ENCODE data around the gene DLGAP1.

DLGAP1 gene

DNA sequence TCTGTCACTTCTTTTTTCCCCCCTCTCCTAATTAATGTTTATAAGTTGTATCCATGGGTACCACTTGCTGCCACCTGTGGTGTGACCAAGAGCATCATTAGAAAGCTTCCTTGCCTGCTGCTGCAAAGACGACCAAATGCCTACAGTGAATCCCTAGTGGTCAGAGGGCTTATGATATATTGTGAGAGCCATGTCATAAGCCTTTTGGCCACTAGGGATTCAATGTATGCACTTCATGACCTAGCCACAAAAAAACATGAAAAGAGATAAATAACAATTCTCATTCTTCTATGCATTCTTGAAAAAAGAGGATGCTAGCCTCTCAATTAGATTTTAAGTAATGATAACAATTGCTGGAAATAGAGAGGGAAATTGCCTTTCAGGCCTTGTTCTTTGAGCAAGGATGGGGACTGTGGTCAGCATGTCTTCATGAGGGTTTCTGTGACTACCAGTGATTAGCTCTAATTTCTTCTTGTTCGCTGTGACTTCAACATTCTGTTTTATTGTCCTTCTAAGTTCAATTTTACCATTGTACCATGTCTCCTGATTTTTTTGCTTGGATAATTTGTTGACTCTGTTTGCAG lies 569.8 kb downstream of the DLGAP1 start:
- H3K27me3 ChIP-seq: peaks cover 12% of the 10 kb centered on the region
- H3K9me3 ChIP-seq: no peaks in the 10 kb centered on the region
- no peaks in the 10 kb centered on the region for H3K4me1 ChIP-seq (ENCODE audit: control insufficient read depth in 1 of 2, insufficient read depth in 1 of 2, low read depth in 1 of 2, low read length in 1 of 2)
- TF ChIP-seq, protein P1, sequence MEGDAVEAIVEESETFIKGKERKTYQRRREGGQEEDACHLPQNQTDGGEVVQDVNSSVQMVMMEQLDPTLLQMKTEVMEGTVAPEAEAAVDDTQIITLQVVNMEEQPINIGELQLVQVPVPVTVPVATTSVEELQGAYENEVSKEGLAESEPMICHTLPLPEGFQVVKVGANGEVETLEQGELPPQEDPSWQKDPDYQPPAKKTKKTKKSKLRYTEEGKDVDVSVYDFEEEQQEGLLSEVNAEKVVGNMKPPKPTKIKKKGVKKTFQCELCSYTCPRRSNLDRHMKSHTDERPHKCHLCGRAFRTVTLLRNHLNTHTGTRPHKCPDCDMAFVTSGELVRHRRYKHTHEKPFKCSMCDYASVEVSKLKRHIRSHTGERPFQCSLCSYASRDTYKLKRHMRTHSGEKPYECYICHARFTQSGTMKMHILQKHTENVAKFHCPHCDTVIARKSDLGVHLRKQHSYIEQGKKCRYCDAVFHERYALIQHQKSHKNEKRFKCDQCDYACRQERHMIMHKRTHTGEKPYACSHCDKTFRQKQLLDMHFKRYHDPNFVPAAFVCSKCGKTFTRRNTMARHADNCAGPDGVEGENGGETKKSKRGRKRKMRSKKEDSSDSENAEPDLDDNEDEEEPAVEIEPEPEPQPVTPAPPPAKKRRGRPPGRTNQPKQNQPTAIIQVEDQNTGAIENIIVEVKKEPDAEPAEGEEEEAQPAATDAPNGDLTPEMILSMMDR (IDR thresholded peaks at IDR 0.05): no peak
- no peaks in the 10 kb centered on the region for H3K36me3 ChIP-seq
- H3K27ac ChIP-seq: no peak overlapping the region
- no peak overlapping the region for H3K4me3 ChIP-seq (ENCODE audit: low read depth in 1 of 2, low read length in 1 of 2)

DNA sequence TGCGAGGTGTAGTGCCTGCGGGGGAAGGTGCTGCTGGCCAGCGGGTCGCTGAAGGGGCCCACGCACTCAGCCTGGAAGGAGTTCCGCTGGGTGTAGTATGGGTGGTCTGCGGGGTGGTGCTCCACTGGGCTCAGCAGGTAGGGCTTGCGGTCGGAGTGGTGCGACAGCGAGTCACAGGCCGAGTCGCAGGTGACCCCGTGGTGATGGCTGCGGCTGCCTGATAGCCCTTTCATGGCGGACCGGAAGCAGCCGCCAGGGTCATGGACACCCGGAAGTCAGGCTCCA lies 575.3 kb downstream of the DLGAP1 start:
- no peaks in the 10 kb centered on the region for H3K27me3 ChIP-seq
- no peaks in the 10 kb centered on the region for H3K36me3 ChIP-seq
- TF ChIP-seq, protein P1 (IDR thresholded peaks at IDR 0.05): no peak
- H3K9me3 ChIP-seq: no peaks in the 10 kb centered on the region
- H3K4me1 ChIP-seq (ENCODE audit: control insufficient read depth in 1 of 2, insufficient read depth in 1 of 2, low read depth in 1 of 2, low read length in 1 of 2): peaks cover 23 to 29% of the 10 kb centered on the region in 2 experiments
- no peak overlapping the region for H3K4me3 ChIP-seq (ENCODE audit: low read depth in 1 of 2, low read length in 1 of 2)
- H3K27ac ChIP-seq: no peak overlapping the region

DNA sequence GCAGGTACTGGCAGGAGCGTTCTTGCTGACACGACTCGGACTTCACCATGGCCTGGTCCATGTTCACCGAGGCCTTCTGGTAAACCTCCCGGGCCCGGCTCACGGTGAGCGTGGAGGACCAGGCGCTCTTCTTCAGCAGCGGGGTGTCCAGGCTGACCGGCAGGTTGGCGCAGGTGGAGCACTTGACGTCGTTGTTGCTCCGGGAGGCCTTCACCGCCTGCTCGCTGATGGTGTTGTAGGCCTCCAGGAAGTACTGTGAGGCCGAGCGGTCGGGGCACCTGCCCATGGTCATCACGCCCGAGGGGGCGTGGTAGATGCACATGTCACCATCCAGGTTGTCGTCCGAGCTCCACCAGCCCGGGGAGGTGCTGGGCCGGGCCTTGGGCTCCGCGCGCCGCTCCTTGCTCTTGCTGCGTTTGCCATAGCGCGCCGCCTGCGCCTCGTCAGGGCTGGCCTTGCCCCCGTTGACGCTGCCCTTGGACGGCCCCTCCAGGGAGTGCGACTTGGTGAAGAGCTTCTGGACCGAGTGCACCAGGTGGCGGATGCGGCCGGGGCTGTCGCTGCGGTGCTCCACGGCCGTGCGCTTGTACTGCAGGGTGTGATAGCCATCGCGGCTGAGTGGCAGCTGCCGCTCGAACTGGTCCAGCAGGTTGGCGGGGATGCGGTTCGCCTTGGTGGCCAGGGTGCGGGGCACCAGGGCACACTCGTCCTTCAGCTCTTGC lies 575.8 kb downstream of the DLGAP1 start:
- no peak overlapping the region for H3K4me3 ChIP-seq (ENCODE audit: low read depth in 1 of 2, low read length in 1 of 2)
- TF ChIP-seq, protein P1 (IDR thresholded peaks at IDR 0.05): no peak
- no peaks in the 10 kb centered on the region for H3K36me3 ChIP-seq
- H3K27me3 ChIP-seq: peaks cover 5% of the 10 kb centered on the region
- H3K27ac ChIP-seq: no peak overlapping the region
- H3K4me1 ChIP-seq (ENCODE audit: control insufficient read depth in 1 of 2, insufficient read depth in 1 of 2, low read depth in 1 of 2, low read length in 1 of 2): peaks cover 23 to 29% of the 10 kb centered on the region in 2 experiments
- no peaks in the 10 kb centered on the region for H3K9me3 ChIP-seq

DNA sequence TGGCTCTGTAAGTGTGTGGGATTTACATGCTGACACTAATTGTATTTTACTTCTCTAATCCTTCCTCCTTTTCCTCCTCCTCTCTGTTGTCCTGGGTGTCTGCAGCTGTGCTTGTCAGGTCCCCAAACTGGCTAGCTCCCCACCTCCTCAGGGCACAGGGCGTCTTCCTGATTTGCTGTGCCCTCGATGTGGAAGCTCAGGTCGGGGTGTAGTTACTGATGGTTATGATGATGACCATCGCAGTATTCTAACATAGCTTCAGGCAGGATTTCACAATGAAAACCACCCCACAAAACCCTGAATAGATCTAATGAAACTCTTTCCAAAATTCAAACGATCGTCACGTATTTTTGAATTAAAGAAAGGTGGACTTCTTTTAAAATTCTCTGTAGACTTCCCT lies 576.7 kb downstream of the DLGAP1 start:
- H3K4me1 ChIP-seq (ENCODE audit: control insufficient read depth in 1 of 2, insufficient read depth in 1 of 2, low read depth in 1 of 2, low read length in 1 of 2): peaks cover 23 to 29% of the 10 kb centered on the region in 2 experiments
- peak overlapping the region in 1 of 2 experiments; percentile 3 for H3K4me3 ChIP-seq (ENCODE audit: low read depth in 1 of 2, low read length in 1 of 2)
- H3K27me3 ChIP-seq: peaks cover 14% of the 10 kb centered on the region
- no peak overlapping the region for H3K27ac ChIP-seq
- H3K9me3 ChIP-seq: no peaks in the 10 kb centered on the region
- no peaks in the 10 kb centered on the region for H3K36me3 ChIP-seq
- TF ChIP-seq, protein P1 (IDR thresholded peaks at IDR 0.05): no peak

DNA sequence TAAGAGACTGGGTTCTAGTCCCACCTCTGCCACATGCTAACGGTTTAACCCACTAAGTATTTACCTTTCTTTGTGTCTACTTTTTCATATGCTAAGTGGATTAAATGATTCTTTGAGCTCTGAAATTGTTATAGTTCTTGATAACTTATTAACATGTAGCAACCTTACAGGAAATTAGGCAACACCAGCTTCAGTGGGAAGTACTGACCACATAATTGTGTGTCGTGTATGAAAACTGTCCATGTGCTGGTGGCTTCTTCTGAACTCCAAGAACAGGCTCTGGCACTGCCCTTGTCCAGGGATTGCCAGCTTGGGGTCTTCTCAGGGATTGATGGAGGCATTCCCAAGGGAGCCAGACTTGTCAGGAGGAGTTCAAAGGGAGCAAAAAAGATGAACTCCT lies 577.4 kb downstream of the DLGAP1 start:
- no peaks in the 10 kb centered on the region for H3K36me3 ChIP-seq
- H3K9me3 ChIP-seq: no peaks in the 10 kb centered on the region
- TF ChIP-seq, protein P1 (IDR thresholded peaks at IDR 0.05): no peak
- peak overlapping the region in 1 of 2 experiments; percentile 3 for H3K4me3 ChIP-seq (ENCODE audit: low read depth in 1 of 2, low read length in 1 of 2)
- H3K27ac ChIP-seq: no peak overlapping the region
- peaks cover 21% of the 10 kb centered on the region for H3K27me3 ChIP-seq
- H3K4me1 ChIP-seq (ENCODE audit: control insufficient read depth in 1 of 2, insufficient read depth in 1 of 2, low read depth in 1 of 2, low read length in 1 of 2): peaks cover 23 to 29% of the 10 kb centered on the region in 2 experiments

Measured in neutrophil (primary cell).